SK-N-MC (cell line): ENCODE measurements around the gene UTF1.

Experiments
- EZH2 ChIP-seq: fragments of 200-600 bp; sonication (generic); IDR thresholded peaks from one replicate; pipeline ENCODE4 v1.6.1; 2017; ENCODE audit warnings: antibody characterized with exemption
- FOXP2 ChIP-seq: optimal IDR thresholded peaks from 2 replicates; pipeline ENCODE3; 2011; ENCODE audit warnings: mild to moderate bottlenecking, moderate library complexity; ENCODE audit not compliant: insufficient read depth; ENCODE audit errors: extremely low read length, control extremely low read depth
- POLR2AphosphoS5 ChIP-seq: IDR thresholded peaks from 2 replicates; pipeline ENCODE4 v1.6.1; 2012; ENCODE audit warnings: mild to moderate bottlenecking, low read depth, low read length, borderline replicate concordance

- TF ChIP-seq EZH2 (no peak), POLR2AphosphoS5 (no peak), FOXP2 (no peak)
These were observed 47.0 kb upstream of the UTF1 start for GRCh38 chr10:133182791-133183645.
